Neutrophil (primary cell): Measurements from ENCODE around the gene LMNB1.

ENCODE experiments used
- H3K27ac ChIP-seq: fragments of 200-600 bp; sonication (generic); 2 replicates; pipeline ENCODE4 v1.5.1; 2016; ENCODE audit warnings: mild to moderate bottlenecking, moderate library complexity
- H3K27me3 ChIP-seq: fragments of 200-600 bp; sonication (generic); 2 replicates; pipeline ENCODE4 v1.6.0; 2016; ENCODE audit warnings: mild to moderate bottlenecking
- H3K36me3 ChIP-seq: fragments of 200-600 bp; sonication (generic); 2 replicates; pipeline ENCODE4 v1.5.1; 2017
- H3K4me1 ChIP-seq, 2 experiments: fragments of 200-600 bp in 1 of 2; sonication (generic) in 1 of 2; 1 replicate in 1 of 2; 2 replicates in 1 of 2; pipeline versions ENCODE4 v1.5.1 to v1.6.1; 2013 to 2016; ENCODE audit warnings: low read depth in 1 of 2, low read length in 1 of 2, mild to moderate bottlenecking in 1 of 2, moderate library complexity in 1 of 2; ENCODE audit not compliant: control insufficient read depth in 1 of 2, insufficient read depth in 1 of 2
- H3K4me3 ChIP-seq, 2 experiments: fragments of 200-600 bp in 1 of 2; sonication (generic) in 1 of 2; 1 replicate in 1 of 2; 2 replicates in 1 of 2; pipeline ENCODE4 v1.5.1; 2013 to 2016; ENCODE audit warnings: low read depth in 1 of 2, low read length in 1 of 2, mild to moderate bottlenecking in 1 of 2, moderate library complexity in 1 of 2
- H3K9me3 ChIP-seq: fragments of 200-600 bp; sonication (generic); 2 replicates; pipeline ENCODE4 v1.5.1; 2016
- CTCF ChIP-seq: fragments of 200-600 bp; sonication (generic); IDR thresholded peaks from 2 replicates; pipeline ENCODE4 v1.5.1; 2016; ENCODE audit warnings: antibody characterized with exemption

Gene LMNB1

GRCh38 chr5:126878634-126879033 is 101.7 kb downstream of the LMNB1 start:
- no peak overlapping the region for H3K27ac ChIP-seq
- H3K36me3 ChIP-seq = no peaks in the 10 kb centered on the region
- no peaks in the 10 kb centered on the region for H3K27me3 ChIP-seq
- no peaks in the 10 kb centered on the region for H3K9me3 ChIP-seq
- no peak overlapping the region for H3K4me3 ChIP-seq
- no peak for TF ChIP-seq CTCF
- H3K4me1 ChIP-seq = no peaks in the 10 kb centered on the region

- no peak for TF ChIP-seq CTCF
- Histone ChIP-seq H3K9me3 (no peaks in the 10 kb centered on the region), H3K4me3 (no peak overlapping the region), H3K4me1 (no peaks in the 10 kb centered on the region), H3K27me3 (no peaks in the 10 kb centered on the region), H3K36me3 (no peaks in the 10 kb centered on the region), H3K27ac (no peak overlapping the region)
Observed at GRCh38 chr5:126881821-126882600, 105.1 kb downstream of the LMNB1 start.

GRCh38 chr5:126883564-126884245 is 106.8 kb downstream of the LMNB1 start:
- Histone ChIP-seq H3K36me3 (no peaks in the 10 kb centered on the region), H3K27me3 (no peaks in the 10 kb centered on the region), H3K4me1 (no peaks in the 10 kb centered on the region), H3K4me3 (no peak overlapping the region), H3K27ac (no peak overlapping the region), H3K9me3 (no peaks in the 10 kb centered on the region)
- no peak for TF ChIP-seq CTCF

- no peak for TF ChIP-seq CTCF
- no peak overlapping the region for H3K4me3 ChIP-seq
- H3K9me3 ChIP-seq = no peaks in the 10 kb centered on the region
- H3K27me3 ChIP-seq = no peaks in the 10 kb centered on the region
- H3K4me1 ChIP-seq = no peaks in the 10 kb centered on the region
- no peaks in the 10 kb centered on the region for H3K36me3 ChIP-seq
- no peak overlapping the region for H3K27ac ChIP-seq
Observed at GRCh38 chr5:126884269-126884819, 107.4 kb downstream of the LMNB1 start.
